Measurements from ENCODE around the gene NPPB.
A peak's percentile ranks its signal among the peaks of the same experiment; 100 is the strongest.
"Not testable (repeated sequence)": the region's sequence is repeated elsewhere in the genome, so short reads cannot be mapped to it uniquely, and the experiment has no call there.

The NPPB gene

GRCh38 chr1:11858613-11858967, at the start of gene NPPB:
Gene NPPB, minus strand, starts transcription at chr1:11858945. Its CDS starts 112 bp downstream, at chr1:11858833.
- no peak for DNase-seq (ENCODE audit: low read depth)

- DNase-seq (ENCODE audit: low read depth) = peak; percentile 97
Observed at GRCh38 chr1:11908095-11908675, 49.4 kb upstream of the NPPB start.

GRCh38 chr1:11907275-11908094, 48.7 kb upstream of the NPPB start:
- DNase-seq (ENCODE audit: low read depth) = peak; percentile 59

GRCh38 chr1:11906870-11907269, 48.1 kb upstream of the NPPB start:
- no peak for DNase-seq (ENCODE audit: low read depth)

GRCh38 chr1:11904978-11905377, 46.2 kb upstream of the NPPB start:
- DNase-seq (ENCODE audit: low read depth) = no peak

- not testable (repeated sequence) for DNase-seq (ENCODE audit: low read depth)
Observed at GRCh38 chr1:11904156-11904555, 45.4 kb upstream of the NPPB start.

- DNase-seq (ENCODE audit: low read depth) = no peak
Observed at GRCh38 chr1:11903210-11903609, 44.5 kb upstream of the NPPB start.

- not testable (repeated sequence) for DNase-seq (ENCODE audit: low read depth)
Observed at GRCh38 chr1:11901446-11901845, 42.7 kb upstream of the NPPB start.

- no peak for DNase-seq (ENCODE audit: low read depth)
Observed at GRCh38 chr1:11898831-11899467, 40.2 kb upstream of the NPPB start.

GRCh38 chr1:11898086-11898785, 39.5 kb upstream of the NPPB start:
- DNase-seq (ENCODE audit: low read depth) = no peak

- DNase-seq (ENCODE audit: low read depth) = not testable (repeated sequence)
Observed at GRCh38 chr1:11894501-11894900, 35.8 kb upstream of the NPPB start.

- no peak for DNase-seq (ENCODE audit: low read depth)
Observed at GRCh38 chr1:11893907-11894251, 35.1 kb upstream of the NPPB start.

- no peak for DNase-seq (ENCODE audit: low read depth)
Observed at GRCh38 chr1:11891433-11892186, 32.9 kb upstream of the NPPB start.

- DNase-seq (ENCODE audit: low read depth) = no peak
Observed at GRCh38 chr1:11888877-11889208, 30.1 kb upstream of the NPPB start.

- DNase-seq (ENCODE audit: low read depth) = no peak
Observed at GRCh38 chr1:11888206-11888876, 29.6 kb upstream of the NPPB start.

- no peak for DNase-seq (ENCODE audit: low read depth)
Observed at GRCh38 chr1:11887666-11888007, 28.9 kb upstream of the NPPB start.

- DNase-seq (ENCODE audit: low read depth) = no peak
Observed at GRCh38 chr1:11886986-11887665, 28.4 kb upstream of the NPPB start.

- DNase-seq (ENCODE audit: low read depth) = no peak
Observed at GRCh38 chr1:11885916-11886315, 27.2 kb upstream of the NPPB start.

GRCh38 chr1:11882814-11883538, 24.2 kb upstream of the NPPB start:
- DNase-seq (ENCODE audit: low read depth) = no peak

GRCh38 chr1:11881749-11882441, 23.1 kb upstream of the NPPB start:
- DNase-seq (ENCODE audit: low read depth) = no peak

Measured in GM04503 (cell line).